HG03354 (cell line): Measurements from ENCODE around the gene MAP2K4.
"Not testable (repeated sequence)": the region's sequence is repeated elsewhere in the genome, so short reads cannot be mapped to it uniquely, and the experiment has no call there.

Experiments used
- ATAC-seq: cut with Tn5 transposase; IDR thresholded peaks from one replicate; pipeline ENCODE4 v1.9.1; 2021; ENCODE audit warnings: mild to moderate bottlenecking; ENCODE audit not compliant: unreplicated experiment, poor library complexity, severe bottlenecking

The MAP2K4 gene

GRCh38 chr17:12134587-12134986 lies 113.9 kb downstream of the MAP2K4 start:
- ATAC-seq = no peak

DNA sequence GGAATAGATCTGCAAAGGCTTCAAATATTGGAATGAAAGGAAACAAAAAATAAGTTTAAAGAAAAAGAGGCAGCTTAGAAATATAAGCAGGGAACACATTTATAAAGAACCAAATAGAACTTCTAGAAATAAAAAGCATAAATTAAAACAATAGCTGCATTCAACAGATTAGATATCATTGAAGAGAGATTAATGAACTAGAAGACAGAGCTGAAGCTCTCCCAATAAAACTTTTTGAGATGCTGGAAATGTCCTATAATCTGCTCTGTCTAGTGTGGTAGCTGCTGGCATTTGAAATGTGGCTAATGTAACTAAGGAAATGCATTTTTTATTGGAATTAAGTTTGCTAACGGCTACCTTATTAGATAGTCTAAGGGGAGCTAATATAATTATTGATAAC lies 115.6 kb downstream of the MAP2K4 start:
- ATAC-seq = no peak

- no peak for ATAC-seq
Observed at GRCh38 chr17:12136646-12137045, 116.0 kb downstream of the MAP2K4 start.

GRCh38 chr17:12137859-12138258 lies 117.2 kb downstream of the MAP2K4 start:
- no peak for ATAC-seq

- ATAC-seq = no peak
Observed at GRCh38 chr17:12140685-12141084, 120.0 kb downstream of the MAP2K4 start.

- not testable (repeated sequence) for ATAC-seq
Observed at GRCh38 chr17:12162187-12162586, 141.5 kb downstream of the MAP2K4 start.

GRCh38 chr17:12164085-12164484 lies 143.4 kb downstream of the MAP2K4 start:
- no peak for ATAC-seq

DNA sequence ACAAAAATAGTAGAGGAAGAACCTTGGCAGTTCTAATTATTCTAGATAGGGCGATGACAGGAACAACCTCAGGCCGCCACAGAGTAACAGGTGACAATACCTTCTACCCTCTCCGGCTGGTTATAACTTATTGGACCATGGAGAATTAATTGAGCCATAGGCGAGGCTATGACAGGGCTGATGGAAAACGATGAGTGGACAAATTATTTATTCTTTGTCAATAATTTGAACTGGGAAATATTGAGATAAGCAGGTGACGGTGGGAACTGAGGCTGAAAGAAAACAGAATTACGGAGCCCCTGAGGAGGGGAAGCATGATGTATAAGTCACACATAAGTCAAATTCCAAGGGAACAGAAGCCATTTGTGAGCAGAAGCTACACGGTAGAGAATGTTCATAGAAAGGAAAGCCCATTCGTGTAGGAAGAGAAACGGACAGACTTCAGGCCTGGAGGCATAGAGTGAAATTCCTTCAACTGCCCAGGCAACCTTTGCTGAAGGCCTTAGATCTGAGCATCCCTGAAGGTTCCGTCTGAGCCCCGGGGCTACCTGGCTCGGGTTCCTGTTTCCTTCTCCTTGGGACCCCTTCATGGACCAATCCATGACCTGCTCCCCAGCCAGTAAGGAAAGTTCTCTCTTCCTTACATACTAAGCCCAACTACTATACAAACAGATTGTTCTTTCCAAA lies 158.1 kb downstream of the MAP2K4 start:
- ATAC-seq = no peak

GRCh38 chr17:12180644-12181261 lies 160.1 kb downstream of the MAP2K4 start:
- no peak for ATAC-seq

GRCh38 chr17:12187658-12188057 lies 167.0 kb downstream of the MAP2K4 start:
- ATAC-seq = no peak

DNA sequence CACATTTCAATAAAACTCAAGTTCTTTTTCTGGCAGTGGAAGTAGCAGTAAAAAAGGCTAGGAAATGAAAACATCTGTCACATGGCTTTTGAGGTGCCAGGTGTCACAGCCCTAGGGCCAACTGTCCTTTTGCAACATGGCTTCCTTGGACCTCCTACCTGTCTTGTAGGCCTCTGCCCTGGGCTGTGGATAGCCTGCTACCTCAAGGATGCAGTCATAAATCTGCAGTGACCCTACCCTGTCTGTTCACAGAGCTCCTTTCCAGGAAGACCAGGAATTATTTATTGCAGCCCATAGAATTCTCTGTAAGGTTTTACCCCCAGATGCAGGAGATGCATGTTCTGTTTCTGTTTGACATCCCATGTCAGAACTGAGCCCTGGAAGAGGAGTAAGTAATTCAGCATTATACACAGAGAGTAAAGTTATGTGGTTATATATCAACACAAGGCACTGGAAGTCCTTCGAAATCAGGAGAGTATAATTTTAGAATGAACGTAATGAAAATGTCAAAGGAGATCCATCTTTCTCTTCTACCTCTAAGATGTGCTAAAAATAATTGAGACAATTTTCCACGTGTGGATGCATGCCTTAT lies 172.6 kb downstream of the MAP2K4 start:
- ATAC-seq = no peak
